HCT116 (cell line): Measurements from ENCODE around the gene PPDPF. TPM values are rescaled to one million over a fixed set of nuclear protein-coding genes. Genes with fewer than 3 reads are reported as not detected.

Experiments
- ATAC-seq: fragments of 200-7000 bp; cut with Tn5 transposase; 2 replicates; pipeline ENCODE4 v1.9.1; 2020; ENCODE audit warnings: mild to moderate bottlenecking, moderate library complexity
- BruUV-seq: library from RNA; stranded (reverse); fragments of 400-500 nt; replicated peaks from 2 replicates; lab custom pipeline; 2021; lab: Mats Ljungman, UMichigan
- CTCF ChIA-PET: fragments of 300-600 bp; sonication (Branson Sonifier 250); formaldehyde crosslinking; loops from one replicate; lab custom pipeline; 2021; ENCODE audit warnings: antibody characterized with exemption; lab: Charles Lee
- POLR2A ChIA-PET: fragments of 300-600, 350-600 bp; sonication (Branson Sonifier 250); formaldehyde crosslinking; loops from one replicate; lab custom pipeline; 2021; ENCODE audit warnings: antibody characterized with exemption; lab: Charles Lee
- RAD21 ChIA-PET, 2 experiments: fragments of 300-600 bp; sonication (Branson Sonifier 250); formaldehyde crosslinking; loops; one replicate each; lab custom pipeline; 2023; ENCODE audit warnings: low total read pairs in 2 of 2; ENCODE audit not compliant: uncharacterized antibody in 2 of 2, unreplicated experiment in 2 of 2, low non-redundant PET in 1 of 2; lab: Charles Lee
- DNase-seq: peaks from one replicate; pipeline ENCODE4 v3.0.0-alpha.2; 2010; ENCODE audit warnings: low read depth, low spot score
- H2AFZ ChIP-seq: fragments of 200-600 bp; shearing (Covaris generic), sonication (generic); 2 replicates; pipeline ENCODE4 v1.6.1; 2017; ENCODE audit warnings: low read depth, mixed run types, mixed read lengths, antibody characterized with exemption, low read length; ENCODE audit not compliant: poor library complexity, severe bottlenecking
- H3K27ac ChIP-seq: 2 replicates; pipeline ENCODE4 v1.5.1; 2012; ENCODE audit warnings: low read depth, low read length
- H3K27me3 ChIP-seq: fragments of 200-600 bp; sonication (generic); 2 replicates; pipeline ENCODE4 v1.6.1; 2016; ENCODE audit warnings: mixed run types, low read length, mixed read lengths; ENCODE audit not compliant: insufficient read depth
- H3K36me3 ChIP-seq, 2 experiments: fragments of 200-500 bp in 1 of 2; fragments of 200-600 bp in 1 of 2; sonication (Bioruptor generic) in 1 of 2; sonication (generic) in 1 of 2; 2 replicates each; pipeline versions ENCODE4 v1.5.1 to v1.6.1; 2014 to 2016; ENCODE audit warnings: low read length in 2 of 2, inconsistent platforms in 1 of 2, mixed read lengths in 1 of 2, mixed run types in 1 of 2; ENCODE audit not compliant: insufficient read depth in 2 of 2, control insufficient read depth in 1 of 2
- H3K4me1 ChIP-seq, 2 experiments: fragments of 200-600 bp in 1 of 2; sonication (generic) in 1 of 2; 2 replicates each; pipeline versions ENCODE4 v1.5.1 to v1.6.1; 2012 to 2017; ENCODE audit warnings: low read length in 2 of 2, inconsistent platforms in 1 of 2, mild to moderate bottlenecking in 1 of 2, mixed read lengths in 1 of 2, mixed run types in 1 of 2, moderate library complexity in 1 of 2; ENCODE audit not compliant: insufficient read depth in 2 of 2, control insufficient read depth in 1 of 2
- H3K4me2 ChIP-seq: fragments of 200-600 bp; sonication (generic); 2 replicates; pipeline ENCODE4 v1.6.1; 2017; ENCODE audit warnings: mixed run types, low read length, mixed read lengths
- H3K4me3 ChIP-seq, 2 experiments: fragments of 200-600 bp in 1 of 2; sonication (generic) in 1 of 2; replicated peaks in 1 of 2; 2 replicates each; pipeline ENCODE4 v1.5.1; 2011 to 2016; ENCODE audit warnings: low read length in 2 of 2, control low read depth in 1 of 2, low read depth in 1 of 2, mild to moderate bottlenecking in 1 of 2, mixed read lengths in 1 of 2, mixed run types in 1 of 2
- H3K79me2 ChIP-seq: fragments of 200-600 bp; sonication (generic); 2 replicates; pipeline ENCODE4 v1.6.1; 2017; ENCODE audit warnings: mild to moderate bottlenecking, mixed run types, low read length, moderate library complexity, mixed read lengths; ENCODE audit not compliant: insufficient read depth
- H3K9ac ChIP-seq: fragments of 200-600 bp; sonication (generic); 2 replicates; pipeline ENCODE4 v1.6.1; 2016; ENCODE audit warnings: low read length, mixed read lengths
- H3K9me2 ChIP-seq: fragments of 200-600 bp; sonication (generic), shearing (Covaris generic); 2 replicates; pipeline ENCODE4 v1.6.1; 2017; ENCODE audit warnings: mixed run types, mild to moderate bottlenecking, moderate library complexity; ENCODE audit not compliant: insufficient read depth
- H3K9me3 ChIP-seq, 2 experiments: fragments of 200-500 bp in 1 of 2; fragments of 200-600 bp in 1 of 2; sonication (Bioruptor generic) in 1 of 2; sonication (generic) in 1 of 2; 2 replicates each; pipeline ENCODE4 v1.6.1; 2014 to 2017; ENCODE audit warnings: low read length in 2 of 2, mixed read lengths in 2 of 2, inconsistent platforms in 1 of 2, low read depth in 1 of 2, mild to moderate bottlenecking in 1 of 2, mixed run types in 1 of 2, moderate library complexity in 1 of 2; ENCODE audit not compliant: control insufficient read depth in 1 of 2, insufficient read depth in 1 of 2
- H4K20me1 ChIP-seq: fragments of 200-600 bp; sonication (generic), shearing (Covaris generic); 2 replicates; pipeline ENCODE4 v1.6.1; 2017; ENCODE audit warnings: mixed run types, mild to moderate bottlenecking, moderate library complexity; ENCODE audit not compliant: insufficient read depth
- ATF3 ChIP-seq: IDR thresholded peaks from 2 replicates; pipeline ENCODE4 v1.6.1; 2012
- CEBPB ChIP-seq: IDR thresholded peaks from 2 replicates; pipeline ENCODE4 v1.6.1; 2012; ENCODE audit warnings: low read depth
- CTCF ChIP-seq, 3 experiments: fragments of 200-600 bp in 1 of 3; sonication (generic) in 1 of 3; IDR thresholded peaks in 2 of 3; conservative IDR thresholded peaks in 1 of 3; 2 replicates each; pipeline ENCODE4 v1.5.1; 2012 to 2017; ENCODE audit warnings: low read depth in 2 of 3, low read length in 2 of 3, antibody characterized with exemption in 1 of 3, borderline replicate concordance in 1 of 3, control low read depth in 1 of 3, mild to moderate bottlenecking in 1 of 3, mixed read lengths in 1 of 3, mixed run types in 1 of 3, moderate library complexity in 1 of 3; ENCODE audit not compliant: insufficient read depth in 1 of 3
- EGR1 ChIP-seq: IDR thresholded peaks from 2 replicates; pipeline ENCODE4 v1.6.1; 2012; ENCODE audit warnings: low read depth
- ELF1 ChIP-seq: IDR thresholded peaks from 2 replicates; pipeline ENCODE4 v1.6.1; 2012; ENCODE audit warnings: low read depth, borderline replicate concordance
- EZH2phosphoT487 ChIP-seq: fragments of 200-600 bp; IDR thresholded peaks from 2 replicates; pipeline ENCODE4 v1.6.1; 2018; ENCODE audit warnings: antibody characterized with exemption, borderline replicate concordance
- FOSL1 ChIP-seq: IDR thresholded peaks from 2 replicates; pipeline ENCODE4 v1.6.1; 2012; ENCODE audit warnings: low read depth
- JUND ChIP-seq: IDR thresholded peaks from 2 replicates; pipeline ENCODE4 v1.6.1; 2012
- POLR2A ChIP-seq: IDR thresholded peaks from 2 replicates; pipeline ENCODE4 v1.7.0; 2011; ENCODE audit warnings: borderline replicate concordance; ENCODE audit not compliant: insufficient read depth, insufficient read length; ENCODE audit errors: extremely low read depth
- POLR2AphosphoS5 ChIP-seq: IDR thresholded peaks from 2 replicates; pipeline ENCODE4 v1.6.1; 2011; ENCODE audit warnings: mild to moderate bottlenecking, low read depth, low read length, moderate library complexity
- RAD21 ChIP-seq: IDR thresholded peaks from 2 replicates; pipeline ENCODE4 v1.6.1; 2012; ENCODE audit warnings: low read depth, mild to moderate bottlenecking
- REST ChIP-seq: IDR thresholded peaks from 2 replicates; pipeline ENCODE4 v1.6.1; 2012; ENCODE audit warnings: low read depth
- SIN3A ChIP-seq: IDR thresholded peaks from 2 replicates; pipeline ENCODE4 v1.6.1; 2012; ENCODE audit warnings: low read depth
- SP1 ChIP-seq: IDR thresholded peaks from 2 replicates; pipeline ENCODE4 v1.6.1; 2012; ENCODE audit warnings: low read depth
- ZBTB33 ChIP-seq: IDR thresholded peaks from 2 replicates; pipeline ENCODE4 v1.6.1; 2011; ENCODE audit warnings: mild to moderate bottlenecking, low read length, moderate library complexity; ENCODE audit not compliant: insufficient replicate concordance; ENCODE audit errors: extremely low read depth
- ZFX ChIP-seq: fragments of 450-650 bp; IDR thresholded peaks from 2 replicates; pipeline ENCODE4 v1.6.1; 2017
- ZNF274 ChIP-seq: fragments of 200-500 bp; sonication (Bioruptor generic); IDR thresholded peaks from 2 replicates; pipeline ENCODE4 v1.6.1; 2014; ENCODE audit warnings: mild to moderate bottlenecking, low read depth, low read length, inconsistent platforms
- intact Hi-C: fragments of 100-400 bp; cut with micrococcal nuclease; formaldehyde crosslinking; loops from 2 replicates; pipeline ENCODE4 v1.10.0; 2022
- total RNA-seq: library from RNA; stranded (reverse); gene quantifications from one replicate; pipeline ENCODE4 v1.2.1, GENCODE V29; 2021; ENCODE audit not compliant: unreplicated experiment

Gene PPDPF
- total RNA-seq, 1 experiment from 2014 or later: 346 TPM

GRCh38 chr20:63555661-63556381, 35.3 kb downstream of the PPDPF start:
- Histone ChIP-seq H3K9me3 (no peaks in the 10 kb centered on the region), H3K4me2 (no peak overlapping the region), H3K4me1 (peaks cover 12 to 20% of the 10 kb centered on the region in 2 experiments), H4K20me1 (no peaks in the 10 kb centered on the region), H3K27me3 (no peaks in the 10 kb centered on the region), H3K9ac (no peak overlapping the region), H2AFZ (no peak overlapping the region), H3K4me3 (no peak overlapping the region), H3K27ac (no peak overlapping the region), H3K9me2 (no peaks in the 10 kb centered on the region), H3K36me3 (no peaks in the 10 kb centered on the region; a peak in 3 of 4 replicates), H3K79me2 (no peaks in the 10 kb centered on the region)
- no peak for ATAC-seq
- intact Hi-C loops: no loop called here
- RAD21 ChIA-PET: interaction anchor here in 1 of 2 experiments (0.7 kb wide), 1 partner anchor 86 kb away, joined by 3 read pairs; no protein-coding TSS in a partner anchor
- no TSS peak for BruUV-seq
- TF ChIP-seq REST: no peak
- no peak for TF ChIP-seq CEBPB
- no peak for TF ChIP-seq ATF3
- TF ChIP-seq ZFX: no peak
- TF ChIP-seq EGR1: no peak
- no peak for TF ChIP-seq POLR2AphosphoS5
- TF ChIP-seq FOSL1: no peak
- TF ChIP-seq POLR2A: no peak
- TF ChIP-seq ZNF274: no peak
- no peak for TF ChIP-seq CTCF (IDR thresholded peaks at IDR 0.05 in 2 of 3, conservative IDR thresholded peaks at IDR 0.05 in 1 of 3; ENCODE audit: borderline replicate concordance in 1 of 3, insufficient read depth in 1 of 3, low read depth in 2 of 3, low read length in 2 of 3)
- TF ChIP-seq ZBTB33: no peak
- no peak for TF ChIP-seq EZH2phosphoT487
- no peak for TF ChIP-seq SP1
- no peak for TF ChIP-seq SIN3A
- no peak for TF ChIP-seq JUND
- TF ChIP-seq ELF1: no peak
- TF ChIP-seq RAD21: no peak
- CTCF ChIA-PET: no interaction called here
- POLR2A ChIA-PET: no interaction called here
- no peak for DNase-seq
